Caco-2 (cell line): ENCODE measurements around the gene DAB1. TPM values are rescaled to one million over a fixed set of nuclear protein-coding genes. Genes with fewer than 3 reads are reported as not detected.

Source experiments
- BruUV-seq: library from RNA; stranded (reverse); fragments of 400-500 nt; replicated peaks from 2 replicates; lab custom pipeline; 2021; lab: Mats Ljungman, UMichigan
- CTCF ChIA-PET: fragments of 300-600 bp; sonication (Branson Sonifier 250); formaldehyde crosslinking; loops from one replicate; lab custom pipeline; 2022; ENCODE audit warnings: antibody characterized with exemption; lab: Charles Lee
- POLR2A ChIA-PET: fragments of 300-600 bp; sonication (Branson Sonifier 250); formaldehyde crosslinking; loops from one replicate; lab custom pipeline; 2022; ENCODE audit warnings: antibody characterized with exemption; lab: Charles Lee
- DNase-seq, 2 experiments: peaks; one replicate each; pipeline versions ENCODE4 v3.0.0 to v3.0.0-alpha.2; 2020 to 2022
- H3K27me3 ChIP-seq: replicated peaks from 2 replicates; pipeline ENCODE4 v1.6.0; 2011; ENCODE audit warnings: low read length; ENCODE audit not compliant: control insufficient read depth, insufficient read depth
- H3K36me3 ChIP-seq: 2 replicates; pipeline ENCODE4 v1.5.1; 2011; ENCODE audit warnings: low read length; ENCODE audit not compliant: control insufficient read depth, insufficient read depth
- H3K4me1 ChIP-seq: fragments of 250-450 bp; sonication (Bioruptor Pico); 2 replicates; pipeline ENCODE4 v1.5.1; 2020; ENCODE audit warnings: mild to moderate bottlenecking
- H3K4me3 ChIP-seq: 2 replicates; pipeline ENCODE4 v1.5.1; 2011; ENCODE audit warnings: low read depth, mild to moderate bottlenecking, control low read depth, low read length
- H3K9me3 ChIP-seq: fragments of 250-450 bp; sonication (Bioruptor Pico); 2 replicates; pipeline ENCODE4 v1.5.1; 2020; ENCODE audit warnings: mild to moderate bottlenecking, moderate library complexity
- H3K27ac Mint-ChIP-seq: one replicate; pipeline ENCODE4 v1.8.0; 2022; ENCODE audit warnings: mixed read lengths; ENCODE audit not compliant: unreplicated experiment
- H3K27me3 Mint-ChIP-seq: one replicate; pipeline ENCODE4 v1.8.0; 2022; ENCODE audit warnings: mixed read lengths; ENCODE audit not compliant: insufficient read depth, unreplicated experiment
- H3K36me3 Mint-ChIP-seq: one replicate; pipeline ENCODE4 v1.8.0; 2022; ENCODE audit warnings: mild to moderate bottlenecking, mixed read lengths; ENCODE audit not compliant: insufficient read depth, unreplicated experiment
- H3K4me1 Mint-ChIP-seq: one replicate; pipeline ENCODE4 v1.8.0; 2022; ENCODE audit warnings: low read depth, mixed read lengths; ENCODE audit not compliant: unreplicated experiment
- H3K4me3 Mint-ChIP-seq: one replicate; pipeline ENCODE4 v1.8.0; 2022; ENCODE audit warnings: mild to moderate bottlenecking, moderate library complexity, mixed read lengths; ENCODE audit not compliant: unreplicated experiment
- H3K9me3 Mint-ChIP-seq: one replicate; pipeline ENCODE4 v1.8.0; 2022; ENCODE audit warnings: mixed read lengths; ENCODE audit not compliant: unreplicated experiment
- CTCF ChIP-seq, 2 experiments: fragments of 200-600 bp in 1 of 2; IDR thresholded peaks; 1 replicate in 1 of 2; 2 replicates in 1 of 2; pipeline versions ENCODE4 v1.5.1 to v1.8.0; 2011 to 2022; ENCODE audit warnings: antibody characterized with exemption in 1 of 2, control low read depth in 1 of 2, inconsistent platforms in 1 of 2, low read depth in 1 of 2, low read length in 1 of 2, mild to moderate bottlenecking in 1 of 2, moderate library complexity in 1 of 2; ENCODE audit not compliant: insufficient read depth in 1 of 2, severe bottlenecking in 1 of 2, unreplicated experiment in 1 of 2
- intact Hi-C: fragments of 100-400 bp; cut with micrococcal nuclease; formaldehyde crosslinking; loops from one replicate; pipeline ENCODE4 v1.10.0; 2022; ENCODE audit not compliant: unreplicated experiment
- total RNA-seq: library from RNA; stranded (reverse); gene quantifications from 2 replicates; pipeline ENCODE4 v1.2.3, GENCODE V29; 2022

The DAB1 gene
- total RNA-seq, 1 experiment from 2014 or later, result 0.32 TPM

GRCh38 chr1:57079454-57080157 is 344.3 kb downstream of the DAB1 start:
- H3K27me3 ChIP-seq, result no peaks in the 10 kb centered on the region
- Mint-ChIP-seq H3K9me3 (no peaks in the 10 kb centered on the region), H3K4me3 (no peak overlapping the region), H3K27me3 (no peaks in the 10 kb centered on the region), H3K36me3 (no peaks in the 10 kb centered on the region), H3K4me1 (peaks cover 5% of the 10 kb centered on the region), H3K27ac (no peak overlapping the region)
- TF ChIP-seq CTCF (IDR thresholded peaks at IDR 0.05; ENCODE audit: insufficient read depth in 1 of 2, low read depth in 1 of 2, low read length in 1 of 2, severe bottlenecking in 1 of 2, unreplicated experiment in 1 of 2), result peak in 1 of 2 experiments; percentile 22
- H3K4me3 ChIP-seq, result no peak overlapping the region
- no peaks in the 10 kb centered on the region for H3K36me3 ChIP-seq
- intact Hi-C loops, result no loop called here
- peaks cover 4% of the 10 kb centered on the region; the same call in 1 of the 2 replicates for H3K4me1 ChIP-seq
- CTCF ChIA-PET, result interaction anchor here (0.7 kb wide), 1 partner anchor 145 kb away, joined by 3 read pairs; no protein-coding TSS in a partner anchor
- POLR2A ChIA-PET, result no interaction called here
- no peaks in the 10 kb centered on the region for H3K9me3 ChIP-seq
- BruUV-seq, result no TSS peak
- DNase-seq, result no peak

- no peaks in the 10 kb centered on the region for H3K27me3 ChIP-seq
- intact Hi-C loops, result no loop called here
- ChIA-PET POLR2A (no interaction called here), CTCF (no interaction called here)
- no peaks in the 10 kb centered on the region for H3K9me3 Mint-ChIP-seq
- no peak for TF ChIP-seq CTCF (IDR thresholded peaks at IDR 0.05; ENCODE audit: insufficient read depth in 1 of 2, low read depth in 1 of 2, low read length in 1 of 2, severe bottlenecking in 1 of 2, unreplicated experiment in 1 of 2)
- peaks cover 5% of the 10 kb centered on the region for H3K4me1 Mint-ChIP-seq
- DNase-seq, result peak in 1 of 2 experiments; percentile 27
- H3K4me3 ChIP-seq, result no peak overlapping the region
- H3K4me1 ChIP-seq, result peaks cover 11% of the 10 kb centered on the region
- H3K27ac Mint-ChIP-seq, result no peak overlapping the region
- H3K36me3 Mint-ChIP-seq, result no peaks in the 10 kb centered on the region
- no peak overlapping the region for H3K4me3 Mint-ChIP-seq
- BruUV-seq, result no TSS peak
- no peaks in the 10 kb centered on the region; the same call in 1 of the 2 replicates for H3K36me3 ChIP-seq
- no peaks in the 10 kb centered on the region for H3K9me3 ChIP-seq
- H3K27me3 Mint-ChIP-seq, result no peaks in the 10 kb centered on the region
Measured at GRCh38 chr1:57072401-57073110, 351.3 kb downstream of the DAB1 start.

- intact Hi-C loops, result loop anchor here (1.0 to 2.0 kb wide), 2 partner anchors 82 to 213 kb away; no protein-coding TSS in a partner anchor
- no peaks in the 10 kb centered on the region; the same call in 1 of the 2 replicates for H3K36me3 ChIP-seq
- no TSS peak for BruUV-seq
- H3K27ac Mint-ChIP-seq, result no peak overlapping the region
- peaks cover 16% of the 10 kb centered on the region for H3K4me1 ChIP-seq
- DNase-seq, result no peak
- TF ChIP-seq CTCF (IDR thresholded peaks at IDR 0.05; ENCODE audit: insufficient read depth in 1 of 2, low read depth in 1 of 2, low read length in 1 of 2, severe bottlenecking in 1 of 2, unreplicated experiment in 1 of 2), result no peak
- H3K4me1 Mint-ChIP-seq, result no peaks in the 10 kb centered on the region
- H3K4me3 ChIP-seq, result no peak overlapping the region
- H3K9me3 ChIP-seq, result 0 out of 2 replicates have a peak, but pooled peaks cover 3% of the 10 kb centered on the region
- H3K9me3 Mint-ChIP-seq, result no peaks in the 10 kb centered on the region
- no peaks in the 10 kb centered on the region for H3K27me3 ChIP-seq
- H3K27me3 Mint-ChIP-seq, result no peaks in the 10 kb centered on the region
- POLR2A ChIA-PET, result no interaction called here
- no peak overlapping the region for H3K4me3 Mint-ChIP-seq
- H3K36me3 Mint-ChIP-seq, result no peaks in the 10 kb centered on the region
- CTCF ChIA-PET, result no interaction called here
Measured at GRCh38 chr1:57067863-57068262, 356.0 kb downstream of the DAB1 start.
